ENCODE results near the gene SPEG.

GRCh38 chr2:219446101-219446504 lies 11.5 kb downstream of the SPEG start:
- no peak for TF ChIP-seq EZH2 (IDR thresholded peaks at IDR 0.05)
- TF ChIP-seq POLR2AphosphoS5 (IDR thresholded peaks at IDR 0.05; ENCODE audit: borderline replicate concordance, low read depth, low read length): no peak

Measured in SK-N-MC (cell line).